ENCODE results near the gene SIPA1L3. TPM values are rescaled to one million over a fixed set of nuclear protein-coding genes. Genes with fewer than 3 reads are reported as not detected.

The SIPA1L3 gene
- total and polyA plus RNA-seq, 2 experiments from 2014 or later: 13.7 to 23.3 TPM

GRCh38 chr19:38199340-38199739 lies 292.3 kb downstream of the SIPA1L3 start:
- Histone ChIP-seq H3K27ac (no peak overlapping the region), H3K36me3 (replicated peaks; ENCODE audit: insufficient read depth, low read depth) (no peaks in the 10 kb centered on the region), H3K9me2 (replicated peaks; ENCODE audit: insufficient read depth) (no peaks in the 10 kb centered on the region), H3K27me3 (no peaks in the 10 kb centered on the region), H3K9me3 (ENCODE audit: low read depth) (no peaks in the 10 kb centered on the region), H4K20me1 (ENCODE audit: insufficient read depth, poor library complexity, severe bottlenecking) (no peaks in the 10 kb centered on the region), H3K4me2 (no peak overlapping the region), H3K4me3 (no peak overlapping the region), H2AFZ (no peak overlapping the region), H3K79me2 (no peaks in the 10 kb centered on the region), H3K4me1 (ENCODE audit: insufficient read depth) (no peaks in the 10 kb centered on the region)
- WGBS (ENCODE audit: low lambda C conversion rate, missing lambda C conversion rate): 89% methylated on average over 11 of the region's 11 CpGs
- DNase-seq (ENCODE audit: low spot score): no peak
- no peak for TF ChIP-seq CTCF (IDR thresholded peaks at IDR 0.05; ENCODE audit: poor library complexity)
- TF ChIP-seq EZH2 (IDR thresholded peaks at IDR 0.05; ENCODE audit: borderline replicate concordance): no peak
- no peak for TF ChIP-seq EZH2phosphoT487 (IDR thresholded peaks at IDR 0.05; ENCODE audit: low read depth, severe bottlenecking, unreplicated experiment)

- no peaks in the 10 kb centered on the region for H3K36me3 ChIP-seq (replicated peaks; ENCODE audit: insufficient read depth, low read depth)
- H3K4me1 ChIP-seq (ENCODE audit: insufficient read depth): no peaks in the 10 kb centered on the region
- H4K20me1 ChIP-seq (ENCODE audit: insufficient read depth, poor library complexity, severe bottlenecking): no peaks in the 10 kb centered on the region
These were observed 294.7 kb downstream of the SIPA1L3 start for GRCh38 chr19:38201731-38202130.

GRCh38 chr19:38202504-38202903 lies 295.5 kb downstream of the SIPA1L3 start:
- Histone ChIP-seq H3K27me3 (no peaks in the 10 kb centered on the region), H3K4me2 (no peak overlapping the region), H3K4me3 (no peak overlapping the region), H3K9me3 (ENCODE audit: low read depth) (no peaks in the 10 kb centered on the region), H3K36me3 (replicated peaks; ENCODE audit: insufficient read depth, low read depth) (no peaks in the 10 kb centered on the region), H3K9me2 (replicated peaks; ENCODE audit: insufficient read depth) (no peaks in the 10 kb centered on the region), H3K27ac (no peak overlapping the region), H3K79me2 (no peaks in the 10 kb centered on the region), H3K4me1 (ENCODE audit: insufficient read depth) (no peaks in the 10 kb centered on the region), H4K20me1 (ENCODE audit: insufficient read depth, poor library complexity, severe bottlenecking) (no peaks in the 10 kb centered on the region), H2AFZ (no peak overlapping the region)
- no peak for DNase-seq (ENCODE audit: low spot score)
- no peak for TF ChIP-seq EZH2phosphoT487 (IDR thresholded peaks at IDR 0.05; ENCODE audit: low read depth, severe bottlenecking, unreplicated experiment)
- TF ChIP-seq EZH2 (IDR thresholded peaks at IDR 0.05; ENCODE audit: borderline replicate concordance): no peak
- no peak for TF ChIP-seq CTCF (IDR thresholded peaks at IDR 0.05; ENCODE audit: poor library complexity)
- WGBS (ENCODE audit: low lambda C conversion rate, missing lambda C conversion rate): 96% methylated on average over 14 of the region's 14 CpGs

More at GRCh38 chr19:38201731-38202130, 294.7 kb downstream of the SIPA1L3 start:
- no peaks in the 10 kb centered on the region for H3K9me2 ChIP-seq (replicated peaks; ENCODE audit: insufficient read depth)
- no peaks in the 10 kb centered on the region for H3K27me3 ChIP-seq
- H3K9me3 ChIP-seq (ENCODE audit: low read depth): no peaks in the 10 kb centered on the region
- no peak for TF ChIP-seq EZH2 (IDR thresholded peaks at IDR 0.05; ENCODE audit: borderline replicate concordance)
- TF ChIP-seq EZH2phosphoT487 (IDR thresholded peaks at IDR 0.05; ENCODE audit: low read depth, severe bottlenecking, unreplicated experiment): no peak
- no peak for TF ChIP-seq CTCF (IDR thresholded peaks at IDR 0.05; ENCODE audit: poor library complexity)
- H3K79me2 ChIP-seq: no peaks in the 10 kb centered on the region
- no peak overlapping the region for H2AFZ ChIP-seq
- 93% methylated on average over 15 of the region's 15 CpGs for WGBS (ENCODE audit: low lambda C conversion rate, missing lambda C conversion rate)
- no peak overlapping the region for H3K27ac ChIP-seq
- no peak overlapping the region for H3K4me2 ChIP-seq
- no peak overlapping the region for H3K4me3 ChIP-seq
- no peak for DNase-seq (ENCODE audit: low spot score)

GRCh38 chr19:38203197-38203596 lies 296.2 kb downstream of the SIPA1L3 start:
- Histone ChIP-seq H3K4me1 (ENCODE audit: insufficient read depth) (no peaks in the 10 kb centered on the region), H3K9me2 (replicated peaks; ENCODE audit: insufficient read depth) (no peaks in the 10 kb centered on the region), H3K27me3 (no peaks in the 10 kb centered on the region), H3K27ac (no peak overlapping the region), H3K4me2 (no peak overlapping the region), H3K79me2 (no peaks in the 10 kb centered on the region), H2AFZ (no peak overlapping the region), H3K36me3 (replicated peaks; ENCODE audit: insufficient read depth, low read depth) (no peaks in the 10 kb centered on the region), H4K20me1 (ENCODE audit: insufficient read depth, poor library complexity, severe bottlenecking) (no peaks in the 10 kb centered on the region), H3K4me3 (no peak overlapping the region), H3K9me3 (ENCODE audit: low read depth) (no peaks in the 10 kb centered on the region)
- 91% methylated on average over 13 of the region's 13 CpGs for WGBS (ENCODE audit: low lambda C conversion rate, missing lambda C conversion rate)
- DNase-seq (ENCODE audit: low spot score): no peak
- TF ChIP-seq EZH2phosphoT487 (IDR thresholded peaks at IDR 0.05; ENCODE audit: low read depth, severe bottlenecking, unreplicated experiment): no peak
- TF ChIP-seq CTCF (IDR thresholded peaks at IDR 0.05; ENCODE audit: poor library complexity): no peak
- no peak for TF ChIP-seq EZH2 (IDR thresholded peaks at IDR 0.05; ENCODE audit: borderline replicate concordance)
